HG02981 (cell line): ENCODE data around the gene TMEM45A.

Experiments used
- ATAC-seq: cut with Tn5 transposase; IDR thresholded peaks from one replicate; pipeline ENCODE4 v1.9.1; 2021; ENCODE audit warnings: mild to moderate bottlenecking, moderate library complexity; ENCODE audit not compliant: unreplicated experiment

Gene TMEM45A

DNA sequence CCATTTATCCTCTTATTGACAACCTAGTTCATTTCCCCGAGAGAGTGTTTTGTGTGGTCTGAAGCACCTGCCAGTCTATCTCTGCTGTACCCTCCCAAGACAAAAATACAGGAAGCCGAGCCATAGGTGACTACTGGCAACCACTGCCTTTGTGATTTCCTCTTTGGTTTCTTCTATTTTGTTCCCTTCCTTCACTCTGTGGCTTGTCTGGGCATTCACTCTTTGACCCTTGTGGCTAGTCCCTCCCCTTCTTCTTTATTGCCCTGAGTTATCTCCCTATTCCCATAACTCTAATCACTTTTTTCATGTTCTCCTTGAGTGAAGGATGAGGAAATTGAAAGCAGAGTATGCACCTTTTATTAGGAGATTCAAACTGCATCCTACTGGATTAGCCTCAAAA is 116.9 kb downstream of the TMEM45A start, which contains the start of gene ADGRG7:
ADGRG7 (plus strand) TSS at position 297 of the 400 bp plus-strand sequence. CDS start 256 bp downstream, outside the sequence.
- ATAC-seq: no peak

DNA sequence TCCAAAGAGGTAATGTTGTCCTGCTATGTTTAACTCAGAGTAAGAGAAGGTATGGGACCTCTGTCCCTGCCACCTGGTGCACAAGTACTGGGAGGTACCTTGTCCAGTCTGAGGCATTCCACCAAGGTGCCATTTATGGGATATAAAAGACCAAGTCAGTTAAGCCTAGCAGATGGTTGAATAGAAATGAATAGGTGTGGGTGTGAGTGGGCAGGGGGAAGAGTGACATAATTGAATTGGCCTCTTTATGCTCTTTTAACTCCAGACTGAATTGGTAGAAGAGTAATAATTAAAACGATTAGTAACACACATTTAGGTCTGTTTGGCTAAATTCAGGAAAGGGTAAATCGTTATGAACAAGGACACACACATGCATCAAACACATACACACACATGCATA is 117.5 kb downstream of the TMEM45A start:
- ATAC-seq: no peak

DNA sequence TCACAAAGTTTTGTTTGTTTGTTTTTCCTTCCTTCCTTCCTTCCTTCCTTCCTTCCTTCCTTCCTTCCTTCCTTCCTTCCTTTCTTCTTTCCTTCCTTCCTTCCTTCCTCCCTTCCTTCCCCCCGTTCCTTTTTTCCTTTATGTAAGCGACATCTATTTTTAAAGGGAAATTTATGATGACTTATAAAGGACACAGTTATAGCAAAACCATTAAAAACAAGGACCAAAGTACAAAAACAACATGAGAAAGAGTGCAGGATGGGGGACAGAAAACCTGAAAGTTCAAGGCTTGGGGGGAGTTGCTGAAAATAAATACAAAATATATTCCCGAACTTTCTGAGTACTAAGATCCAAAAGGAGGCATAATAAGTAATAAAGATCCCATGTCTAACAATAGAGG is 118.8 kb downstream of the TMEM45A start:
- ATAC-seq: no peak

DNA sequence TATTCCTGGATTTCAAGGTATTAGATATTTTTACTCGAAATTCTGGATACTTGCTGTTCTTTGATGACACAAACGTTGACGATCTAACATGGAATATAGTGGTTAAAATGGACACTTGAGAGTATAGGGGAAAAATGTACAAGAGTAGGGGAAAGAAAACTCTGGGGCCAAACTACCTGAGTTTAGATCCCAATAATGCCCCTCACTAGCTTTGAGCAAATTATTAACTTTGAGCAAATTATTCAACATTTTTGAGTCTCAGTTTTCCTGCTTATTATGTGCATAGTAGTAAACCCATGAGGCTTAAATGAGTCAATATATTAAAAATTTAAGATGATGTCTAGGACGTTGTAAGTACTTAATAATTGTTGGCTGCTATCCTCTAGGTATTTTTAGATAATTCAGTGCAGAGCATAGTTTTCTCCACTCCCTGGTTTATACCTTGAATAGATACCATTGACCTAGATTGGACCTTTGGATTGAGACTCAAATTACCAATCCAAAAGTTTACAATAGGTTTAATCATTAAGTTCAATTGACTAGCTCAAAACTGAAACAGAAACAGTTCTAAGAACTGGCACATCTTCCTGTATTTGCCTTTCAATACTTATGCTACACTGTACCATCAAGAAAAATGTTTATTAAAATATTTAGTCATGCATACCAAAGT is 121.4 kb downstream of the TMEM45A start:
- ATAC-seq: peak; percentile 67

DNA sequence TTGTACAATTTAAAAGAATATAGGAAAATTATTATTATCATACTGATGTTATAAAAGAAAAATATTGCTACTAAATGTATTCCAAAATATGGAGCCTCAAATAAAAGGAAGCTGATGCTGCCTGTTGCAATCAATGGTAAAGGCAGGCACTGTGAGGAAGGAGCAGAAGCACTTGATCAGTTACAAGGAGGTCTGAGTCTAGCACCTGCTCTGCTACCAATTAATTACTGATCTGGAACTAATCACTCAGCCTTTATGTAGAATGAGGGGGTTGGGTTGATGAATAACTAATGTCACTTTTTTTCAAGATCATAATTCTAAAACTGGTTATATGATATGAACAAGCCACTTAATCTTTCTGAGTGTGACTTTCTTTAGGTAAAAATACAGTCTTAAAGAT is 122.5 kb downstream of the TMEM45A start:
- ATAC-seq: peak; percentile 73

DNA sequence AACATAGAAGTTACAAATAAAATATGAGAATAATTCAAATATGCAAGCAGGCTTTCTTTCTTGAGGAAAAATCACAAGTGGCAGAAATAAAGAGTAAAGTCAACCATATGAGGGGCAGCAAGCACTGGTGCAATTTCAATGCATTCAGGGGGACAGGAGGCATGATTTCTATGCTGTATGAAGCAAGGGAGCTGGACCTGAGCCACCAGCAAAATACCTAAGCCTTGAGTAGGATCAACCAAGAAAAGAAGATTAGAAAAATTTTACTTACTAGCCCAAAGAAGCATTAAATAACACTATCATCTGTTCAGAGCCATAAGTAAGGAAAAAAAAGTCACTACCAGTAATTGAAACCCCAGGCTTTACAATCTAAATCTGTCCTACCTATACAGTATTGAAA is 123.3 kb downstream of the TMEM45A start:
- ATAC-seq: no peak

DNA sequence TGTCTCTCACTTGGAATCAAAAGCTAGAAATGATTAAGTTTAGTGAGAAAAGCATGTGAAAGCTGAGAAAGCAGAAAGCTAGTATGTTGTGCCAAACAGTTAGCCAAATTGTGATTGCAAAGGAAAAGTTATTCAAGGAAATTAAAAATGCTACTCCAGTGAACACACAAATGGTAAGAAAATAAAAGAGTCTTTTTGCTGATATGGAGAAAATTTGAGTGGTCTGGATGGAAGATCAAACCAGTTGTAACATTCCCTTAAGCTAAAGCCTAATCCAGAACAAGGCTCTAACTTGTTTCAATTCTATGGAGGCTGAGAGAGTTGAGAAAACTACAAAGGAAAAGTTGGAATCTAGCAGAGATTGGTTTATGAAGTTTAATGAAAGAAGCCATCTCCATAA is 128.8 kb downstream of the TMEM45A start:
- no peak for ATAC-seq
